ENCODE measurements around the gene JUND. TPM values are rescaled to one million over a fixed set of nuclear protein-coding genes. Genes with fewer than 3 reads are reported as not detected.
A peak's percentile ranks its signal among the peaks of the same experiment; 100 is the strongest.

The JUND gene
- total RNA-seq, 1 experiment from 2014 or later: 103 TPM

DNA sequence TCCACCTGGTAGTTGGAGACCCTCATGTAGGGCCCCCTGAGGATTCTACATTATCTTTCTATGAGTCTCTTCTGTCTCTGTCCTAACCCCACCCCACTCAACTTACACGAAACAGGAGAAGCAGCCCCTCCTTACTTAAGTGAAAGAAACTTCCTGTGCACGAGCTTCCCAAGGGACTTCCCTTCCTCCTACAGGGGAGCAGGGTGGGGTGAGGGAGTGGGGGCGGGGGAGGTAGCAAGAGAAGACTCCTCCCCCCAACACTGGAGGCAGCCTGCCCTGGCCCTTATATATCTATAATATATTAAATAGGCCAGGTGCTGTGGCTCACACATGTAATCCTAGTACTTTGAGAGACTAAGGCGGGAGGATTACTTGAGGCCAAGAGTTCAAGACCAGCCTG lies 49.6 kb downstream of the JUND start:
- H3K79me1 ChIP-seq (ENCODE audit: insufficient read depth, low read depth, low read length, poor library complexity, severe bottlenecking): no peaks in the 10 kb centered on the region
- H3K18ac ChIP-seq (ENCODE audit: insufficient read length, low read depth, low read length): no peak overlapping the region
- no peak overlapping the region for H3K14ac ChIP-seq (ENCODE audit: insufficient read depth, low read length)
- Mint-ChIP-seq H3K4me3 (peak overlapping the region in 1 of 2 experiments; percentile 86; a peak in 3 of 5 replicates), H3K4me1 (peaks cover 32 to 36% of the 10 kb centered on the region in 2 experiments), H3K9me3 (peaks cover 0 to 6% of the 10 kb centered on the region in 2 experiments; a peak in 2 of 5 replicates), H3K36me3 (ENCODE audit: insufficient read depth in 1 of 3, low read depth in 3 of 3) (no peaks in the 10 kb centered on the region), H3K27ac (peak overlapping the region in 2 of 3 experiments; percentile 33 to 93; a peak in 1 of 7 replicates), H3K27me3 (ENCODE audit: low read depth) (peaks cover 46% of the 10 kb centered on the region)
- H4K5ac ChIP-seq (ENCODE audit: insufficient read length, low read depth, low read length): no peak overlapping the region
- no peak overlapping the region for H3K23ac ChIP-seq (ENCODE audit: insufficient read length, low read depth, low read length)
- no peaks in the 10 kb centered on the region for H3K27me3 ChIP-seq (ENCODE audit: insufficient read depth, low read length)
- no peak overlapping the region for H2AK5ac ChIP-seq (ENCODE audit: insufficient read length, low read length)
- H3K23me2 ChIP-seq (ENCODE audit: insufficient read length, low read depth, low read length, poor library complexity, severe bottlenecking): peaks cover 16% of the 10 kb centered on the region
- H3K9me3 ChIP-seq (ENCODE audit: control insufficient read depth, low read depth, low read length): no peaks in the 10 kb centered on the region
- DNase-seq: no peak
- no peaks in the 10 kb centered on the region; the same call in 1 of the 2 replicates for H3K4me1 ChIP-seq (ENCODE audit: insufficient read depth, low read length)
- no peaks in the 10 kb centered on the region for H4K20me1 ChIP-seq (ENCODE audit: control insufficient read depth, insufficient read depth, insufficient read length)
- H3T11ph ChIP-seq (ENCODE audit: low read length): no peak overlapping the region
- H2BK120ac ChIP-seq (ENCODE audit: low read depth, low read length, poor library complexity, severe bottlenecking): no peak overlapping the region
- H2BK12ac ChIP-seq (ENCODE audit: insufficient read length, low read depth, low read length): no peak overlapping the region
- no peak overlapping the region for H2BK20ac ChIP-seq (ENCODE audit: low read depth, low read length, poor library complexity, severe bottlenecking)
- H3K79me2 ChIP-seq (ENCODE audit: insufficient read depth, low read length): no peaks in the 10 kb centered on the region
- H3K9ac ChIP-seq (ENCODE audit: extremely low read depth, insufficient read length, low read length): no peak overlapping the region
- no peak overlapping the region for H4K91ac ChIP-seq (ENCODE audit: insufficient read length, low read depth, low read length)
- H4K8ac ChIP-seq (replicated peaks; ENCODE audit: insufficient read length, low read depth, low read length): no peak overlapping the region
- no peak overlapping the region for H2AFZ ChIP-seq (ENCODE audit: low read length)
- TF ChIP-seq, protein P1, sequence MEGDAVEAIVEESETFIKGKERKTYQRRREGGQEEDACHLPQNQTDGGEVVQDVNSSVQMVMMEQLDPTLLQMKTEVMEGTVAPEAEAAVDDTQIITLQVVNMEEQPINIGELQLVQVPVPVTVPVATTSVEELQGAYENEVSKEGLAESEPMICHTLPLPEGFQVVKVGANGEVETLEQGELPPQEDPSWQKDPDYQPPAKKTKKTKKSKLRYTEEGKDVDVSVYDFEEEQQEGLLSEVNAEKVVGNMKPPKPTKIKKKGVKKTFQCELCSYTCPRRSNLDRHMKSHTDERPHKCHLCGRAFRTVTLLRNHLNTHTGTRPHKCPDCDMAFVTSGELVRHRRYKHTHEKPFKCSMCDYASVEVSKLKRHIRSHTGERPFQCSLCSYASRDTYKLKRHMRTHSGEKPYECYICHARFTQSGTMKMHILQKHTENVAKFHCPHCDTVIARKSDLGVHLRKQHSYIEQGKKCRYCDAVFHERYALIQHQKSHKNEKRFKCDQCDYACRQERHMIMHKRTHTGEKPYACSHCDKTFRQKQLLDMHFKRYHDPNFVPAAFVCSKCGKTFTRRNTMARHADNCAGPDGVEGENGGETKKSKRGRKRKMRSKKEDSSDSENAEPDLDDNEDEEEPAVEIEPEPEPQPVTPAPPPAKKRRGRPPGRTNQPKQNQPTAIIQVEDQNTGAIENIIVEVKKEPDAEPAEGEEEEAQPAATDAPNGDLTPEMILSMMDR (conservative IDR thresholded peaks at IDR 0.05): no peak
- no peak overlapping the region for H3K4ac ChIP-seq (ENCODE audit: low read depth, low read length)
- no peak overlapping the region for H2BK5ac ChIP-seq (ENCODE audit: insufficient read length, low read length)
- H3K27ac ChIP-seq (ENCODE audit: insufficient read length, low read depth, low read length): no peak overlapping the region
- H3K4me2 ChIP-seq (ENCODE audit: insufficient read depth, insufficient read length, low read length): peak overlapping the region; percentile 68
- H2BK15ac ChIP-seq (ENCODE audit: low read depth, low read length): no peak overlapping the region
- H3K56ac ChIP-seq (ENCODE audit: insufficient read length, low read depth, low read length): no peak overlapping the region
- WGBS (ENCODE audit: extremely low coverage, insufficient read length, low lambda C conversion rate): no CpG with 5 or more reads among the region's 4 CpGs

Measured in H9 (cell line).